CD14-positive monocyte (primary cell): Measurements from ENCODE around the gene TOMM22. TPM values are rescaled to one million over a fixed set of nuclear protein-coding genes. Genes with fewer than 3 reads are reported as not detected.
"Not testable (repeated sequence)": the region's sequence is repeated elsewhere in the genome, so short reads cannot be mapped to it uniquely, and the experiment has no call there.

Source experiments
- DNase-seq, 3 donors: peaks; one replicate each; pipeline ENCODE4 v3.0.0-alpha.2; 2011 to 2022
- H2AFZ ChIP-seq: 2 replicates; pipeline ENCODE4 v1.6.0; 2012; ENCODE audit warnings: mild to moderate bottlenecking, low read depth, low read length, inconsistent platforms; ENCODE audit not compliant: insufficient read depth, poor library complexity, severe bottlenecking
- H3K27ac ChIP-seq, 2 donors: 1 replicate in 1 of 2; 2 replicates in 1 of 2; pipeline ENCODE4 v1.5.1; 2012 to 2013; ENCODE audit warnings: low read length in 2 of 2, control low read depth in 1 of 2, inconsistent platforms in 1 of 2, low read depth in 1 of 2, mild to moderate bottlenecking in 1 of 2
- H3K27me3 ChIP-seq, 2 donors: one replicate each; pipeline versions ENCODE4 v1.6.0 to v1.6.1; 2011 to 2013; ENCODE audit warnings: low read length in 2 of 2; ENCODE audit not compliant: control insufficient read depth in 2 of 2, insufficient read depth in 2 of 2
- H3K36me3 ChIP-seq, 2 donors: replicated peaks in 1 of 2; 1 replicate in 1 of 2; 2 replicates in 1 of 2; pipeline versions ENCODE4 v1.5.1 to v1.6.1; 2012 to 2013; ENCODE audit warnings: low read length in 2 of 2, control low read depth in 1 of 2, inconsistent platforms in 1 of 2, mild to moderate bottlenecking in 1 of 2; ENCODE audit not compliant: insufficient read depth in 2 of 2, control insufficient read depth in 1 of 2
- H3K4me1 ChIP-seq, 2 donors: 1 replicate in 1 of 2; 2 replicates in 1 of 2; pipeline versions ENCODE4 v1.5.1 to v1.6.1; 2012 to 2013; ENCODE audit warnings: low read length in 2 of 2, control low read depth in 1 of 2, inconsistent platforms in 1 of 2, mild to moderate bottlenecking in 1 of 2, moderate library complexity in 1 of 2; ENCODE audit not compliant: insufficient read depth in 2 of 2, control insufficient read depth in 1 of 2
- H3K4me2 ChIP-seq: replicated peaks from 2 replicates; pipeline ENCODE3; 2012; ENCODE audit warnings: low read length, moderate library complexity, mild to moderate bottlenecking; ENCODE audit not compliant: poor library complexity, severe bottlenecking; ENCODE audit errors: extremely low read depth
- H3K4me3 ChIP-seq, 3 experiments: fragments of 200-600 bp in 1 of 3; sonication (generic) in 1 of 3; replicated peaks in 1 of 3; 1 replicate in 2 of 3; 2 replicates in 1 of 3; pipeline ENCODE4 v1.5.1; 2011 to 2013; ENCODE audit warnings: low read length in 3 of 3, mild to moderate bottlenecking in 3 of 3, control low read depth in 2 of 3, low read depth in 2 of 3, inconsistent platforms in 1 of 3, moderate library complexity in 1 of 3
- H3K79me2 ChIP-seq: 2 replicates; pipeline ENCODE4 v1.6.0; 2012; ENCODE audit warnings: mild to moderate bottlenecking, control low read depth, inconsistent platforms, low read length, moderate library complexity; ENCODE audit not compliant: insufficient read depth
- H3K9ac ChIP-seq: 2 replicates; pipeline ENCODE4 v1.6.0; 2017; ENCODE audit warnings: low read length, mild to moderate bottlenecking; ENCODE audit not compliant: insufficient read depth, poor library complexity, severe bottlenecking
- H3K9me3 ChIP-seq, 2 donors: replicated peaks in 1 of 2; 1 replicate in 1 of 2; 2 replicates in 1 of 2; pipeline versions ENCODE4 v1.5.1 to v1.6.1; 2012 to 2013; ENCODE audit warnings: low read length in 2 of 2, control low read depth in 1 of 2; ENCODE audit not compliant: control insufficient read depth in 1 of 2, insufficient read depth in 1 of 2
- H4K20me1 ChIP-seq: 2 replicates; pipeline ENCODE4 v1.6.0; 2012; ENCODE audit warnings: mild to moderate bottlenecking, low read length, control low read depth, moderate library complexity; ENCODE audit not compliant: insufficient read depth
- H3K27ac Mint-ChIP-seq, 7 donors: one replicate each; pipeline ENCODE4 v1.8.0; 2020; ENCODE audit warnings: mild to moderate bottlenecking in 7 of 7, mixed read lengths in 7 of 7, moderate library complexity in 6 of 7, inconsistent platforms in 2 of 7
- H3K27me3 Mint-ChIP-seq, 3 donors: one replicate each; pipeline ENCODE4 v1.8.0; 2021 to 2022; ENCODE audit warnings: low read depth in 3 of 3, mild to moderate bottlenecking in 3 of 3, mixed read lengths in 3 of 3, moderate library complexity in 3 of 3, inconsistent platforms in 1 of 3
- H3K36me3 Mint-ChIP-seq, 2 donors: one replicate each; pipeline ENCODE4 v1.8.0; 2020; ENCODE audit warnings: mixed read lengths in 2 of 2, inconsistent platforms in 1 of 2, mild to moderate bottlenecking in 1 of 2
- H3K4me1 Mint-ChIP-seq: one replicate; pipeline ENCODE4 v1.8.0; 2020; ENCODE audit warnings: mild to moderate bottlenecking, mixed read lengths
- H3K4me3 Mint-ChIP-seq, 2 donors: one replicate each; pipeline ENCODE4 v1.8.0; 2020; ENCODE audit warnings: mild to moderate bottlenecking in 2 of 2, mixed read lengths in 2 of 2, moderate library complexity in 1 of 2
- H3K9me3 Mint-ChIP-seq, 7 donors: one replicate each; pipeline ENCODE4 v1.8.0; 2020 to 2022; ENCODE audit warnings: mixed read lengths in 7 of 7, mild to moderate bottlenecking in 6 of 7, moderate library complexity in 6 of 7, inconsistent platforms in 2 of 7
- WGBS: methylation state at CpG from one replicate; pipeline ENCODE4 v1.1.5; 2013; ENCODE audit warnings: missing lambda C conversion rate; ENCODE audit not compliant: insufficient coverage; 5-methylcytosine and 5-hydroxymethylcytosine counted together
- intact Hi-C, 2 donors: fragments of 100-400 bp; cut with micrococcal nuclease; formaldehyde crosslinking; loops; one replicate each; pipeline versions ENCODE4 v1.15.0 to v1.15.1; 2023
- polyA plus RNA-seq, 3 donors: library from polyadenylated mRNA; depleted of rRNA in 1 of 3; unstranded in 2 of 3; stranded (reverse) in 1 of 3; fragments of 300-500 nt in 2 of 3; fragments of >200 nt in 1 of 3; fragmentation: Illumina TruSeq in 2 of 3; gene quantifications; 1 replicate in 2 of 3; 2 replicates in 1 of 3; pipeline ENCODE4 v1.2.3, GENCODE V29; 2012 to 2021
- TF ChIP-seq, protein P1 (sequence below): fragments of 200-600 bp; IDR thresholded peaks from one replicate; pipeline ENCODE4 v1.8.0; 2022; ENCODE audit warnings: antibody characterized with exemption, mild to moderate bottlenecking

The TOMM22 gene
- polyA plus RNA-seq, 3 donors: 31.9 to 71.4 (median 58.0) TPM

DNA sequence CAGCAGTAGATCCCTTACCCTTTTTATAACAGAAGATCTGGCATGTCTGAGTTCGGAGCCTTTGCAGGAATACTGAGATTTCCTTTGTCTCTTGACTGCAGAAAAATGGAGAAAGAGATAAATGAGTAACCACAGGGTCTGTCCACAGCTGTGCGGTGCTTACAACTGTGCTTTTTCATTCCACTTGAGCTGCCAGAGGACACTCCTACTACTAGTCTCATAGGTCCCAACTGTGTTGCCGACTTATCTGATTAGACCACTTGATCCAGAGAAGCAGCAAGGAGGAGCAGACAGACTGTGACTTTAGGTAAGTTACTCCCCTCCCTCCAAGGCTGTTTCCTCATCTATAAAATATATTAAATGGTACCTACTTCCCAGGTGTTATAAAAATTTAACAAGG lies 43.0 kb upstream of the TOMM22 start:
- H3K4me1 Mint-ChIP-seq: no peaks in the 10 kb centered on the region
- Histone ChIP-seq H4K20me1 (no peaks in the 10 kb centered on the region), H3K36me3 (no peaks in the 10 kb centered on the region), H3K4me2 (no peak overlapping the region), H2AFZ (no peak overlapping the region), H3K79me2 (no peaks in the 10 kb centered on the region), H3K9ac (no peak overlapping the region), H3K27me3 (no peaks in the 10 kb centered on the region), H3K4me3 (no peak overlapping the region), H3K9me3 (no peaks in the 10 kb centered on the region), H3K27ac (no peak overlapping the region), H3K4me1 (no peaks in the 10 kb centered on the region)
- H3K27me3 Mint-ChIP-seq: peaks cover 0 to 4% (median 2%) of the 10 kb centered on the region in 3 donors
- WGBS: 100% methylated on average over 1 of the region's 3 CpGs
- H3K36me3 Mint-ChIP-seq: no peaks in the 10 kb centered on the region
- TF ChIP-seq, protein P1, sequence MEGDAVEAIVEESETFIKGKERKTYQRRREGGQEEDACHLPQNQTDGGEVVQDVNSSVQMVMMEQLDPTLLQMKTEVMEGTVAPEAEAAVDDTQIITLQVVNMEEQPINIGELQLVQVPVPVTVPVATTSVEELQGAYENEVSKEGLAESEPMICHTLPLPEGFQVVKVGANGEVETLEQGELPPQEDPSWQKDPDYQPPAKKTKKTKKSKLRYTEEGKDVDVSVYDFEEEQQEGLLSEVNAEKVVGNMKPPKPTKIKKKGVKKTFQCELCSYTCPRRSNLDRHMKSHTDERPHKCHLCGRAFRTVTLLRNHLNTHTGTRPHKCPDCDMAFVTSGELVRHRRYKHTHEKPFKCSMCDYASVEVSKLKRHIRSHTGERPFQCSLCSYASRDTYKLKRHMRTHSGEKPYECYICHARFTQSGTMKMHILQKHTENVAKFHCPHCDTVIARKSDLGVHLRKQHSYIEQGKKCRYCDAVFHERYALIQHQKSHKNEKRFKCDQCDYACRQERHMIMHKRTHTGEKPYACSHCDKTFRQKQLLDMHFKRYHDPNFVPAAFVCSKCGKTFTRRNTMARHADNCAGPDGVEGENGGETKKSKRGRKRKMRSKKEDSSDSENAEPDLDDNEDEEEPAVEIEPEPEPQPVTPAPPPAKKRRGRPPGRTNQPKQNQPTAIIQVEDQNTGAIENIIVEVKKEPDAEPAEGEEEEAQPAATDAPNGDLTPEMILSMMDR: no peak
- DNase-seq: no peak
- no peaks in the 10 kb centered on the region for H3K9me3 Mint-ChIP-seq
- no peak overlapping the region for H3K27ac Mint-ChIP-seq
- no peak overlapping the region for H3K4me3 Mint-ChIP-seq
- intact Hi-C loops: no loop called here

DNA sequence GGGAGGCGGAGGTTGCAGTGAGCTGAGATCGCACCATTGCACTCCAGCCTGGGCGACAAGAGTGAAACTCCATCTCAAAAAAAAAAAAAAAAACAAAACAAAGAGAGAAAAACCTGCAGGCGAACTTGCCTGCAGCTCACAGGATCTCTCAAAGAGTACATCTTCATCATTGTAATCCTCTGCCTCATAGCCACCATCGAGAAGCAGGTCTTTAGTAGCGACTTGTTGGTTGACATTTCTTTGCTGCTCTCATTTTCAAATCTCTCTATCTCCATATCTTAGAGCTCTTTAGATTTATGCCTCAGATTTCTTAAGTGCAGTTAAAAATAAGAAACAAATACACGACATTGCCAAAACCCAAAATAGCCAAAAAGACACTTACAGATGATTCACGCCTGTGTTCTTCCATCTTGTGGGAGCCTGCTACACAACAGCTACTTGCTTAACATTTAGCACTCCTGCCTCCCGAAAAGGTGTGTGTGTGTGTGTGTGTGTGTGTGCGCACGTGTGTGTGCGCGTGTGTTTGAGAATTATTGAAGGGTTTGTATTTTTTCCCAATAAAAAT lies 40.2 kb upstream of the TOMM22 start:
- Mint-ChIP-seq H3K4me3 (no peak overlapping the region), H3K27me3 (peaks cover 0 to 4% (median 2%) of the 10 kb centered on the region in 3 donors), H3K27ac (no peak overlapping the region), H3K36me3 (no peaks in the 10 kb centered on the region), H3K4me1 (no peaks in the 10 kb centered on the region), H3K9me3 (peaks cover 0 to 12% (median 0%) of the 10 kb centered on the region in 7 donors)
- Histone ChIP-seq H3K36me3 (no peaks in the 10 kb centered on the region), H3K79me2 (no peaks in the 10 kb centered on the region), H3K9ac (no peak overlapping the region), H3K27ac (no peak overlapping the region), H3K4me3 (no peak overlapping the region), H3K9me3 (no peaks in the 10 kb centered on the region), H2AFZ (no peak overlapping the region), H4K20me1 (no peaks in the 10 kb centered on the region), H3K27me3 (no peaks in the 10 kb centered on the region), H3K4me2 (no peak overlapping the region), H3K4me1 (no peaks in the 10 kb centered on the region)
- DNase-seq: no peak
- intact Hi-C loops: no loop called here
- TF ChIP-seq, protein P1: no peak
- 95% methylated on average over 3 of the region's 13 CpGs for WGBS

- H3K9me3 Mint-ChIP-seq: peaks cover 0 to 13% (median 0%) of the 10 kb centered on the region in 7 donors
- H3K4me3 ChIP-seq, H3K9ac ChIP-seq, H3K36me3 ChIP-seq, H3K9me3 ChIP-seq, H3K27ac Mint-ChIP-seq, H4K20me1 ChIP-seq, H3K27ac ChIP-seq, H3K36me3 Mint-ChIP-seq, H3K4me2 ChIP-seq, DNase-seq, H3K27me3 ChIP-seq, H3K4me1 Mint-ChIP-seq, H3K79me2 ChIP-seq, H3K4me1 ChIP-seq, intact Hi-C loops, H2AFZ ChIP-seq, H3K27me3 Mint-ChIP-seq, H3K4me3 Mint-ChIP-seq: not testable (repeated sequence)
- 100% methylated on average over 4 of the region's 5 CpGs for WGBS
These were observed 37.5 kb upstream of the TOMM22 start for GRCh38 chr22:38644245-38644644.
